Measurements from ENCODE around the gene TRAF4. TPM values are rescaled to one million over a fixed set of nuclear protein-coding genes. Genes with fewer than 3 reads are reported as not detected.

Gene TRAF4
- total RNA-seq, 2 experiments from 2014 or later: 96.5 to 117 TPM

GRCh38 chr17:28705728-28706334 lies 38.0 kb upstream of the TRAF4 start:
- H3K4me1 Mint-ChIP-seq: peaks cover 4% of the 10 kb centered on the region
- ATAC-seq: no peak
- no peaks in the 10 kb centered on the region for H3K27me3 Mint-ChIP-seq
- peaks cover 22% of the 10 kb centered on the region for H3K36me3 Mint-ChIP-seq (ENCODE audit: low read depth)
- H3K9me3 Mint-ChIP-seq (ENCODE audit: low read depth): no peaks in the 10 kb centered on the region
- H3K27ac Mint-ChIP-seq: no peak overlapping the region
- ChIA-PET CTCF (interaction anchor here (1.1 kb wide), 1 partner anchor 117 kb away, joined by 3 read pairs; no protein-coding TSS in a partner anchor), POLR2A (interaction anchor here (0.6 kb wide), 1 partner anchor 160 kb away, joined by 4 read pairs; no protein-coding TSS in a partner anchor)
- H3K4me3 Mint-ChIP-seq: no peak overlapping the region
- DNase-seq: no peak
- intact Hi-C loops (cut with DNase I, micrococcal nuclease): no loop called here

DNA sequence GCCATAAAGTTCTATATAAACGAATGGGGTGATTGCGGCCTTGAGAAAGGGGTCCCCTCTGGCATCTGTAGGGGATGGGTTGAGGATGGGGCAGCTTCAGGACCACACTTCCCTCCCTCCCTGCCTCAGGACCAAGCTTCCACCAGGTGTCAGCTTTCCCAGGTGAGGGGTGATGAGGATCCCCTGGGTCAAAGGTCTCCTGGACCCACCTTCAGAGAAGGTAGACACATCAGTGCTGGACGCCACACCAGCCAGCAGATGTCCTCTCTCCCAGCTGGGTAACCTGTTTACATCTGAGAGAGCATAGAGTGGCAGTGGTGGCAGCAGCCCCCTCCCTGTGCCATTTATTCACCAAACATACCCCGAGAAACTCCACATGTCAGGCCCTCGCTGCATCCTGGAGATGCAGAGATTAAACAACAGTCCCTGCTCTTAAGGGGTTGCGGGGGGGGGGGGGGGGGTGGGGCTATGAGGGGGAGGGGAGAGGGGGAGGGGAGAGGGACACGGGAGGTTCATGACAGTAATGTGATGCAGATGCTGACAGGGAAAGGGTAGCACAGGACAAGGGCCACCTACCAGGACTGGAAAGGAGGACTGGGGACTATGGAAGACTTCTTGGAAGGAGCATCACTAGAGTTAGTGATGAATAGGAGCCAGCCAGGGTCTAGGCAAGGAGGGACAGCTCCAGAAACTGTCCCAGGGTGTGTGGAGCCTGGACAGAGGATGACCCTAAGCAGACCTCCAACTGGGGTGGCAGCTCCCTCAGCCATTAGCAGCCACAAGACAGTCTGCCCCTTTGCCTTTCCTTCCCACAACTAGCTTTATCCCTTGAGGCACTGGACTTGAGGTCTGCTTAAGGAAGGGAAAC lies 37.1 kb upstream of the TRAF4 start:
- Mint-ChIP-seq H3K4me3 (no peak overlapping the region), H3K9me3 (ENCODE audit: low read depth) (no peaks in the 10 kb centered on the region), H3K4me1 (peaks cover 8% of the 10 kb centered on the region), H3K27ac (no peak overlapping the region), H3K36me3 (ENCODE audit: low read depth) (peaks cover 13% of the 10 kb centered on the region), H3K27me3 (no peaks in the 10 kb centered on the region)
- intact Hi-C loops (cut with DNase I, micrococcal nuclease): no loop called here
- DNase-seq: no peak
- ChIA-PET POLR2A (no interaction called here), CTCF (no interaction called here)
- ATAC-seq: no peak

DNA sequence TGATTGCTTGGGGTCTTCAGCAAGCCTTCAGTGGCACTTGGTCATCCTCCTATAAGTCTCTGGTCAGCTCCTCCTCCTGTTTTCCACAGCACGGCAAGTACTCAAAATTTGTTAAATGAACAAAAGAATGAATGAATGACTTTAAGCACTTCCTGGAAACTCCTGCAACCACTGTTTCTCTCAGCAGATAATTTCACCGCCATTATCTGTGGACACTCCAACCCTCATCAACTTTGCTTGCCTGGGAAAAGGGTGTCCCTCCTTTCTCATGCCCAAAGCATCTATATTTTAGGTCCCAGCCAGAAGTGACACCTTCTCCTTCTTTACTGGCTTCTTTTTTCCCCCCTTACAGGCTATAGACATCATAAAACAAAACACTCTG lies 36.5 kb upstream of the TRAF4 start:
- Mint-ChIP-seq H3K27me3 (peaks cover under 1% of the 10 kb centered on the region), H3K9me3 (ENCODE audit: low read depth) (no peaks in the 10 kb centered on the region), H3K4me1 (peaks cover 14% of the 10 kb centered on the region), H3K4me3 (no peak overlapping the region), H3K36me3 (ENCODE audit: low read depth) (peaks cover 12% of the 10 kb centered on the region), H3K27ac (no peak overlapping the region)
- intact Hi-C loops (cut with DNase I, micrococcal nuclease): no loop called here
- DNase-seq (no peak), ATAC-seq (no peak)
- ChIA-PET POLR2A (interaction anchor here (1.1 kb wide), 1 partner anchor 13 kb away, joined by 3 read pairs; the partner anchor contains the start of gene RPL23A), CTCF (interaction anchor here (1.1 kb wide), 1 partner anchor 60 kb away, joined by 3 read pairs; no protein-coding TSS in a partner anchor)

DNA sequence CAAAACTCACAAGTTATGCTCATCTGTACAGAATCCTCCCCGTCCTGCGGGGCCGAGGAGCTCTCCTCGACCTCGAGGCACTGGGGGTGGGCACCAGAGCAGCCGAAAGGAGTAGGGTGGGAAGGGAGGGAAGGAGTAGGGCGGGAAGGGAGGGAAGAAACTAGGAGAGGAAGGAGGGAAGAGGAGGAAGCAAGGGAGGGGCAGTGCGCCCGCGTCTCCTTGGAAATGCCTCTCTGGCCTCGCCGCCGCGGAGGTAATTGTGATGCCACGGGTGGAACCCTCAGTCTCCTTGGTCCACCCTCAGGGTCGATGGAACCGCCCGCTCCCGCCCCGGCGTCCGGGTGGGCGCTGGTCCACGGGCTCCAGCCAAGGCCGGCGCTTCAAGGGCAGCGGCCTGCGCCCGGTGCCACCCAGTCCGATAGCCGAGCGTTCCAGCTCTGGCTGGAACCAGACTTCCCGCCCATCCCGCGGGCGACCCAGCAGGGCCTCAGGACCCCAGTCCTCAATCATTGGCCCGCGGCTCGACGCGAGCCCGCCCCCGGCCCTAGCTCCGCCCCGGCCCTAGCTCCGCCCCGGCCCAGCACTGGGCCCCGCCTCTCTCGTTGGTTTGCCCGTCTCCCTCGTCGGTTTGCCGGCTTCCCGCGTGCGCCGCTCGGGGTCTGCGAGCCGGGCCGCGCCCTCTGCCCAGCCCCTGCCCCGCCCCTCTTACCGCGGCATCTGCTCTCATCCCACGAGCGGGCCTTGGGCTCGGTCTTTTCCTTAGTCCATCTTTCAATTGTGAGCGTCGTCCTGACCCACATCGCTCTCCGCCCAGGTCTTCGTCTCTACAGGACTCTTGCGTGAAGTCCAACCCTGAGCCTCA lies 32.7 kb upstream of the TRAF4 start:
- H3K4me1 Mint-ChIP-seq: peaks cover 19% of the 10 kb centered on the region
- H3K4me3 Mint-ChIP-seq: peak overlapping the region; percentile 80
- H3K27ac Mint-ChIP-seq: peak overlapping the region; percentile 91

DNA sequence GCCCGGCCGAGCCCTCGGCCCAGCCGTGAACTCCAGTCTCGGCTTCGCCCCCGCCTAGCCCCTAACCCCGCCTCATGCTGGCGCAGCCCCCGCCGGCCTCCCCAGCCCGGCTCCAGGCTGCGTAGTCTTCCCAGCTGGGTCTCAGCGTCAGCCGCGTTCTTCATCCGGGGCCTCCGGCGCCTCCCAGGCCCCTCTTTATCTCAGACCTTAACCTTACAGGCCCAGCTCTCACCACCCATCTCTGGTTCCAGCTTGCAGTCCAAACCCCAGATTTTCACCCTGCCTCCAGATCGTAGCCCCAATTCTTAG lies 32.1 kb upstream of the TRAF4 start, which contains the start of gene PROCA1:
TSS of gene PROCA1 (minus strand) at position 166 of the 309 bp plus-strand sequence. CDS start 228 bp downstream, outside the sequence.
- ATAC-seq: peak; percentile 31
- POLR2A ChIA-PET: interaction anchor here (0.7 to 2.5 kb wide), 8 partner anchors 9 to 238 kb away, joined by 3 to 31 read pairs (median 4); partner anchors contain the start of genes BLTP2, NEK8, PIGS and RPL23A
- CTCF ChIA-PET: interaction anchor here (0.7 to 2.9 kb wide), 8 partner anchors 8 to 442 kb away, joined by 3 to 19 read pairs (median 4); partner anchors contain the start of genes BLTP2, NEK8, RPL23A and SDF2
- Mint-ChIP-seq H3K4me3 (peak within 1 kb of the TSS; percentile 80), H3K27me3 (peaks cover 17% of the 10 kb centered on the region), H3K9me3 (ENCODE audit: low read depth) (no peaks in the 10 kb centered on the region), H3K4me1 (peaks cover 19% of the 10 kb centered on the region), H3K36me3 (ENCODE audit: low read depth) (no peaks in the 10 kb centered on the region), H3K27ac (peak within 1 kb of the TSS; percentile 91)
- intact Hi-C loops (cut with DNase I, micrococcal nuclease): loop anchor here (1.0 to 5.0 kb wide), 11 partner anchors 8 to 581 kb away; partner anchors contain the start of genes BLTP2 (in 2 of the 2), RPL23A (in 2 of the 2), SUPT6H (in 2 of the 2) and NUFIP2 (in 1 of the 2)
- DNase-seq: peak; percentile 57

More for the DNA sequence above, 32.7 kb upstream of the TRAF4 start:
- ChIA-PET CTCF (interaction anchor here (1.0 to 2.9 kb wide), 9 partner anchors 9 to 101 kb away, joined by 3 to 19 read pairs (median 4); partner anchors contain the start of genes BLTP2, NEK8, RPL23A and SDF2), POLR2A (interaction anchor here (0.6 to 2.5 kb wide), 11 partner anchors 9 to 238 kb away, joined by 3 to 31 read pairs (median 4); partner anchors contain the start of genes BLTP2, NEK8, PIGS and RPL23A)
- ATAC-seq: peak; percentile 90
- Mint-ChIP-seq H3K27me3 (peaks cover 17% of the 10 kb centered on the region), H3K36me3 (ENCODE audit: low read depth) (no peaks in the 10 kb centered on the region), H3K9me3 (ENCODE audit: low read depth) (no peaks in the 10 kb centered on the region)
- intact Hi-C loops (cut with DNase I, micrococcal nuclease): loop anchor here (1.0 to 5.0 kb wide), 11 partner anchors 8 to 581 kb away; partner anchors contain the start of genes BLTP2 (in 2 of the 2), RPL23A (in 2 of the 2), SUPT6H (in 2 of the 2) and NUFIP2 (in 1 of the 2)
- DNase-seq: peak; percentile 94

- ATAC-seq (peak; percentile 46), DNase-seq (peak; percentile 83)
- no peaks in the 10 kb centered on the region for H3K36me3 Mint-ChIP-seq (ENCODE audit: low read depth)
- peak overlapping the region; percentile 91 for H3K27ac Mint-ChIP-seq
- CTCF ChIA-PET: interaction anchor here (0.7 to 2.9 kb wide), 7 partner anchors 8 to 442 kb away, joined by 3 to 19 read pairs (median 6); partner anchors contain the start of genes BLTP2, NEK8, RPL23A and SDF2
- intact Hi-C loops (cut with DNase I, micrococcal nuclease): loop anchor here (5.0 kb wide), 2 partner anchors 50 to 580 kb away; partner anchors contain the start of genes NUFIP2 (in 1 of the 2), SDF2 (in 1 of the 2) and SUPT6H (in 1 of the 2)
- no peaks in the 10 kb centered on the region for H3K9me3 Mint-ChIP-seq (ENCODE audit: low read depth)
- POLR2A ChIA-PET: interaction anchor here (0.5 to 2.5 kb wide), 5 partner anchors 8 to 67 kb away, joined by 3 to 31 read pairs (median 9); partner anchors contain the start of genes BLTP2, RPL23A and TLCD1
- H3K27me3 Mint-ChIP-seq: peaks cover 17% of the 10 kb centered on the region
- H3K4me1 Mint-ChIP-seq: peaks cover 19% of the 10 kb centered on the region
- H3K4me3 Mint-ChIP-seq: peak overlapping the region; percentile 80
These were observed 31.6 kb upstream of the TRAF4 start for GRCh38 chr17:28712032-28712704.

- Mint-ChIP-seq H3K27me3 (peaks cover 17% of the 10 kb centered on the region), H3K4me1 (peaks cover 19% of the 10 kb centered on the region), H3K36me3 (ENCODE audit: low read depth) (no peaks in the 10 kb centered on the region), H3K9me3 (ENCODE audit: low read depth) (no peaks in the 10 kb centered on the region), H3K4me3 (peak overlapping the region; percentile 80), H3K27ac (no peak overlapping the region)
- ATAC-seq (no peak), DNase-seq (no peak)
- ChIA-PET CTCF (interaction anchor here (1.5 to 2.9 kb wide), 4 partner anchors 15 to 69 kb away, joined by 5 to 19 read pairs (median 10); partner anchors contain the start of genes BLTP2, NEK8, SDF2 and SUPT6H), POLR2A (interaction anchor here (0.5 to 1.2 kb wide), 4 partner anchors 12 to 66 kb away, joined by 3 to 9 read pairs (median 4); partner anchors contain the start of gene TLCD1)
- intact Hi-C loops (cut with DNase I, micrococcal nuclease): loop anchor here (5.0 kb wide), 2 partner anchors 51 to 579 kb away; partner anchors contain the start of genes NUFIP2 (in 1 of the 2), SDF2 (in 1 of the 2) and SUPT6H (in 1 of the 2)
These were observed 31.0 kb upstream of the TRAF4 start for GRCh38 chr17:28712705-28713415.

DNA sequence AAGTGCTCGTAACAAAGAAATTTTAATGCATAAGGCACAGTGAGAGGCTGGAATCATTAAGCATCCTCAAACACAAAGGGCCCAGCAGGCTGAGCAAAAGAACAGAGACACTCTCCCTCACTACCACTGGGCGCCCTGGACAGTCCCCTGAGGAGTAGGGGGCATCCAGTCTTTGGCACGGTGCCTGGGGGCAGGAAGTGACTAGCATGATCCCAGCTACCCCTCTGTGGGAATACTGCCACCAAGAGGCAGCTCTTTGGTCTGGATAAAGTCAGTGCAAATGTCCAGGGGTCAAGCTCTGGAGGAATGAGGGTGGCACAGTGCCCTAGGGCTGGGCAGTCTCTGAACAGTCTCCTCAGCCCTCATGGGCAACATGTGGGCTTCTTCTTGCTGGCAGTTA lies 29.5 kb upstream of the TRAF4 start:
- intact Hi-C loops (cut with DNase I, micrococcal nuclease): loop anchor here (5.0 kb wide), 2 partner anchors 52 to 578 kb away; partner anchors contain the start of genes NUFIP2 (in 1 of the 2), SDF2 (in 1 of the 2) and SUPT6H (in 1 of the 2)
- Mint-ChIP-seq H3K36me3 (ENCODE audit: low read depth) (no peaks in the 10 kb centered on the region), H3K4me1 (peaks cover 29% of the 10 kb centered on the region), H3K4me3 (no peak overlapping the region), H3K9me3 (ENCODE audit: low read depth) (no peaks in the 10 kb centered on the region), H3K27me3 (peaks cover 19% of the 10 kb centered on the region), H3K27ac (peak overlapping the region; percentile 24)
- CTCF ChIA-PET: interaction anchor here (1.6 kb wide), 1 partner anchor 12 kb away, joined by 4 read pairs; the partner anchor contains the start of gene TLCD1
- DNase-seq (no peak), ATAC-seq (no peak)
- POLR2A ChIA-PET: interaction anchor here (0.6 kb wide), 1 partner anchor 12 kb away, joined by 3 read pairs; no protein-coding TSS in a partner anchor

GRCh38 chr17:28715217-28715616 lies 28.6 kb upstream of the TRAF4 start:
- DNase-seq (no peak), ATAC-seq (no peak)
- no peak overlapping the region for H3K27ac Mint-ChIP-seq
- ChIA-PET POLR2A (no interaction called here), CTCF (interaction anchor here (0.6 to 1.6 kb wide), 4 partner anchors 10 to 422 kb away, joined by 3 to 4 read pairs (median 4); partner anchors contain the start of gene TLCD1)
- H3K4me3 Mint-ChIP-seq: no peak overlapping the region
- no peaks in the 10 kb centered on the region for H3K9me3 Mint-ChIP-seq (ENCODE audit: low read depth)
- peaks cover 19% of the 10 kb centered on the region for H3K27me3 Mint-ChIP-seq
- peaks cover 31% of the 10 kb centered on the region for H3K4me1 Mint-ChIP-seq
- peaks cover 5% of the 10 kb centered on the region for H3K36me3 Mint-ChIP-seq (ENCODE audit: low read depth)
- intact Hi-C loops (cut with DNase I, micrococcal nuclease): no loop called here
